ENCODE results near the gene GRID1.

DNA sequence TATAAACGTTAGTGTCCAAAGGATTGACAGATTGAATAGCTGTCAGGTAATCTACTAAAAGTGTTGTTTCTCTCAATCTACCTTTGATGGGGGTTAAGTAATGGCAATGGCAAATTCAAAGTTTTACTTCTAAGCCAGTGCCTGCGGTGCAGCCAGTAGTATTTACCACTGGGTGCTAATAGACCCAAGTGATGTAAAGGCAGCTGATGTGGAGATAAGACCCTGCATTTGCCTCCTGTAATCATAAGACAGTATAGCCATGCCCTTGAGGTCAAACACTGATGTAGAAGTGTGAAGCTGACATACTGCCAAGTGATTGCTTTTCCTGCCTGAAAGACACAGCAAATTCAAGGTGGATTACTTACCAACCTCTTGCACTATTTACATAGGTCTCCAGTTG is 572.0 kb downstream of the GRID1 start:
- TF ChIP-seq POLR2A (IDR thresholded peaks at IDR 0.05; ENCODE audit: low read length), result no peak
- no peak for TF ChIP-seq GATA1 (IDR thresholded peaks at IDR 0.05; ENCODE audit: low read depth, low read length)

All from erythroblast (primary cell).